Brain microvascular endothelial cell (primary cell): Measurements from ENCODE around the gene PDE4D.

Experiments used
- DNase-seq: peaks from one replicate; pipeline ENCODE4 v3.0.0-alpha.2; 2020
- H3K27ac ChIP-seq: fragments of 250-450 bp; sonication (Bioruptor Pico); 2 replicates; pipeline ENCODE4 v1.5.1; 2020; ENCODE audit warnings: mild to moderate bottlenecking, moderate library complexity
- H3K27me3 ChIP-seq: fragments of 250-450 bp; sonication (Bioruptor Pico); replicated peaks from 2 replicates; pipeline ENCODE4 v1.5.1; 2020; ENCODE audit warnings: mild to moderate bottlenecking
- H3K36me3 ChIP-seq: fragments of 250-450 bp; sonication (Bioruptor Pico); replicated peaks from 2 replicates; pipeline ENCODE4 v1.5.1; 2020; ENCODE audit warnings: mild to moderate bottlenecking
- H3K4me3 ChIP-seq: 2 replicates; pipeline ENCODE4 v1.5.1; 2011; ENCODE audit warnings: low read depth, mild to moderate bottlenecking, control low read depth, low read length, moderate library complexity
- in situ Hi-C: cut with HindIII; loops from 2 replicates; pipeline ENCODE4 v1.10.0; 2017; ENCODE audit warnings: low sequenced_read_pairs, low pct_ligation_motif_present
- TF ChIP-seq, protein P1 (sequence below): IDR thresholded peaks from 2 replicates; pipeline ENCODE4 v1.5.1; 2011; ENCODE audit warnings: low read depth, mild to moderate bottlenecking, moderate library complexity, low read length, control low read depth, inconsistent platforms; ENCODE audit errors: missing control alignments

The PDE4D gene

GRCh38 chr5:59117320-59117719 lies 776.2 kb downstream of the PDE4D start:
- DNase-seq = no peak
- TF ChIP-seq, protein P1, sequence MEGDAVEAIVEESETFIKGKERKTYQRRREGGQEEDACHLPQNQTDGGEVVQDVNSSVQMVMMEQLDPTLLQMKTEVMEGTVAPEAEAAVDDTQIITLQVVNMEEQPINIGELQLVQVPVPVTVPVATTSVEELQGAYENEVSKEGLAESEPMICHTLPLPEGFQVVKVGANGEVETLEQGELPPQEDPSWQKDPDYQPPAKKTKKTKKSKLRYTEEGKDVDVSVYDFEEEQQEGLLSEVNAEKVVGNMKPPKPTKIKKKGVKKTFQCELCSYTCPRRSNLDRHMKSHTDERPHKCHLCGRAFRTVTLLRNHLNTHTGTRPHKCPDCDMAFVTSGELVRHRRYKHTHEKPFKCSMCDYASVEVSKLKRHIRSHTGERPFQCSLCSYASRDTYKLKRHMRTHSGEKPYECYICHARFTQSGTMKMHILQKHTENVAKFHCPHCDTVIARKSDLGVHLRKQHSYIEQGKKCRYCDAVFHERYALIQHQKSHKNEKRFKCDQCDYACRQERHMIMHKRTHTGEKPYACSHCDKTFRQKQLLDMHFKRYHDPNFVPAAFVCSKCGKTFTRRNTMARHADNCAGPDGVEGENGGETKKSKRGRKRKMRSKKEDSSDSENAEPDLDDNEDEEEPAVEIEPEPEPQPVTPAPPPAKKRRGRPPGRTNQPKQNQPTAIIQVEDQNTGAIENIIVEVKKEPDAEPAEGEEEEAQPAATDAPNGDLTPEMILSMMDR = no peak
- Histone ChIP-seq H3K36me3 (no peaks in the 10 kb centered on the region), H3K27me3 (no peaks in the 10 kb centered on the region), H3K4me3 (no peak overlapping the region), H3K27ac (no peak overlapping the region)
- in situ Hi-C loops = no loop called here

DNA sequence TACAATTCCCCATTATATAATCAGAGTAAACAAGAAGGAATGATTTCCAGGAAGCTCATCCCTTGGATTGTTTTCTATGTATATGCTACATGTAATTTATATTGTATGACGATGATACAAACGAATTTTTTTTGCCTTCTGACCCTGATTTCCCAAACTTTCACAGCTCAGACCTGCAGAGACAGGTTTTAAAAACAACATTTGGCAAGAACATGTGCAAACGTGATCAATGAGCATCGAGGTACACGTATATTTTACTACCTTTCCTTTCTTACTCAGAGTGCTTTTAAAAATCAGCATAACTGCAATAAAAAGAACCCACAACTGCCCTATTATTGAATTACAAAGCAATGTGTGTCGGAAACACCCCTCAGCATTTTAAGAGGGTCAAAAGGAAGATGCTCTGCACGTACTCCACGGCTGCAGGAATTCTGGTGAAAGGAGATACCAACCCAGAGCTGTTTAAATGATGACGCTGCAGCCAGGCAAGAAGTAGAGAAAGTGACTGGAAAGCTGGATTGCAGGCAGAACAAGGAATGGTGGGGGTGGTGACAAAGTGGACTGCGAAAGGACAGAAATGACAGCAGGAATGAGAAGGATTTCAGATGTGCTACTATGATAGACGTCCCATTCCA lies 777.2 kb downstream of the PDE4D start:
- TF ChIP-seq, protein P1 = no peak
- no peaks in the 10 kb centered on the region for H3K27me3 ChIP-seq

GRCh38 chr5:59115345-59115744 lies 778.2 kb downstream of the PDE4D start:
- H3K4me3 ChIP-seq = no peak overlapping the region
- in situ Hi-C loops = no loop called here
- no peaks in the 10 kb centered on the region for H3K27me3 ChIP-seq
- no peak overlapping the region for H3K27ac ChIP-seq
- TF ChIP-seq, protein P1 = no peak
- no peak for DNase-seq
- no peaks in the 10 kb centered on the region for H3K36me3 ChIP-seq

More for the DNA sequence above, 777.2 kb downstream of the PDE4D start:
- in situ Hi-C loops = no loop called here
- H3K4me3 ChIP-seq = no peak overlapping the region
- DNase-seq = no peak
- H3K27ac ChIP-seq = no peak overlapping the region
- no peaks in the 10 kb centered on the region for H3K36me3 ChIP-seq

DNA sequence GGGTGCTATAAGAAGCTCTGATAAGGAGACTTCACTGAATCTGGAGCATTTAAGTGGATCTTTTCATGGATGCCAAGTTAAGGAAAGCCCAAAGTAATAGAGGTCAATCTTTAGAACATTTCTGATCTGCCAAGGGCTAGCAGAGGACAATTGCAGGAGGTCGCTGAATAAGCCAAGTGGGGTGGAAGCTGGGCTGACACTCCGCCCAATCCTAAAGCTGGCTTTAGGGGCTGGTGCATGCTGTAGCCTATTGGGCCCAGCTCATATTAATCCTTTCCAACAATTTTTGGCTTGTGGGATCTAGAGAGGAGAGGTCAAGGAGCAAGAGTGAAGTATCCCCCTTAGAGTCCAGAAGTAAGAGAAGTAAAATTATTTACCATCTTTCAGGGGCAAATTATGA lies 784.1 kb downstream of the PDE4D start:
- in situ Hi-C loops = no loop called here
- no peak for DNase-seq
- TF ChIP-seq, protein P1 = no peak
- no peak overlapping the region for H3K27ac ChIP-seq
- no peak overlapping the region for H3K4me3 ChIP-seq
- no peaks in the 10 kb centered on the region for H3K36me3 ChIP-seq
- H3K27me3 ChIP-seq = no peaks in the 10 kb centered on the region

DNA sequence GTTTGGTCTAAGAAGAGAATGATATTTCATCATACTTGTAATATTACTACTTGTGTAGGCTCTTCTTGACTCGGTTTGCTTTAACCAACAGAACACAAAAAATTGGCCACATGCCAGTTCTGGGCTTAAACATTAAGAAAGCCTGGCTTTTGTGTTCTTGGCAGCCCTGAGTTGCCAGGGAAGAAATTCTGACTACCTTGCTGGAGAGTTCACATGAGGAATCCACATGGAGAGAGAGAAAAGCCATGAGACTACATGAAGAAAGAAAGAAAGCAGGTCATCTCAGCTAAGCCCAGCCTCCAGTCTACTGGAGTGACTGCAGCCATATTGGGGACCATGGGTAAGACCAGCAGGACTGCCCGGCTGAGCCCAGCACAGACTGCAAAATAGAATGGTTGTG lies 785.8 kb downstream of the PDE4D start:
- no peak for DNase-seq
- TF ChIP-seq, protein P1 = no peak
- Histone ChIP-seq H3K27me3 (no peaks in the 10 kb centered on the region), H3K4me3 (no peak overlapping the region), H3K27ac (no peak overlapping the region), H3K36me3 (no peaks in the 10 kb centered on the region)
- in situ Hi-C loops = no loop called here
